ENCODE data around the gene ZPR1. TPM values are rescaled to one million over a fixed set of nuclear protein-coding genes. Genes with fewer than 3 reads are reported as not detected.

Gene ZPR1
- total and polyA plus RNA-seq, 4 donors, result 9.4 to 56.1 (median 18.3) TPM

GRCh38 chr11:116797816-116798215, 10.0 kb upstream of the ZPR1 start:
- 52% methylated on average over 5 of the region's 5 CpGs for WGBS
- no peak overlapping the region for H3K27ac ChIP-seq (ENCODE audit: low read depth in 1 of 2, low read length in 2 of 2)
- H3K4me3 ChIP-seq (ENCODE audit: low read depth in 1 of 3, low read length in 3 of 3), result no peak overlapping the region
- H3K4me1 ChIP-seq (ENCODE audit: control insufficient read depth in 4 of 4, insufficient read depth in 4 of 4, low read length in 3 of 4), result peaks cover 7 to 21% (median 11%) of the 10 kb centered on the region in 4 donors
- DNase-seq (ENCODE audit: low spot score), result no peak
- no peaks in the 10 kb centered on the region for H3K36me3 ChIP-seq (ENCODE audit: control insufficient read depth in 4 of 4, insufficient read depth in 3 of 4, low read depth in 1 of 4, low read length in 3 of 4)
- H3K9me3 ChIP-seq (ENCODE audit: control insufficient read depth in 4 of 4, low read length in 3 of 4), result no peaks in the 10 kb centered on the region
- TF ChIP-seq JUND (IDR thresholded peaks at IDR 0.05) (no peak), EGR1 (IDR thresholded peaks at IDR 0.05; ENCODE audit: low read depth in 2 of 2) (no peak), GABPA (IDR thresholded peaks at IDR 0.05 in 1 of 2, conservative IDR thresholded peaks at IDR 0.05 in 1 of 2) (no peak), TAF1 (conservative IDR thresholded peaks at IDR 0.05) (no peak), HNF4G (IDR thresholded peaks at IDR 0.05) (no peak), RXRA (IDR thresholded peaks at IDR 0.05) (peak in 1 of 2 donors; percentile 32), ATF3 (IDR thresholded peaks at IDR 0.05) (no peak), HNF4A (conservative IDR thresholded peaks at IDR 0.05) (no peak), REST (IDR thresholded peaks at IDR 0.05) (no peak), SP1 (IDR thresholded peaks at IDR 0.05) (no peak), RAD21 (IDR thresholded peaks at IDR 0.05) (peak in 1 of 2 donors; percentile 17), YY1 (IDR thresholded peaks at IDR 0.05) (no peak)
- no peaks in the 10 kb centered on the region for H3K27me3 ChIP-seq (ENCODE audit: control insufficient read depth in 4 of 4, insufficient read depth in 4 of 4, low read length in 3 of 4)
- no peak overlapping the region for H3K9ac ChIP-seq (ENCODE audit: low read depth in 1 of 2, low read length in 2 of 2)

- no peak overlapping the region for H3K9ac ChIP-seq (ENCODE audit: low read depth in 1 of 2, low read length in 2 of 2)
- DNase-seq (ENCODE audit: low spot score), result no peak
- no peak overlapping the region for H3K27ac ChIP-seq (ENCODE audit: low read depth in 1 of 2, low read length in 2 of 2)
- H3K4me1 ChIP-seq (ENCODE audit: control insufficient read depth in 4 of 4, insufficient read depth in 4 of 4, low read length in 3 of 4), result peaks cover 7 to 34% (median 19%) of the 10 kb centered on the region in 4 donors
- no peak overlapping the region for H3K4me3 ChIP-seq (ENCODE audit: low read depth in 1 of 3, low read length in 3 of 3)
- TF ChIP-seq MAX (IDR thresholded peaks at IDR 0.05), result no peak
- TF ChIP-seq REST (IDR thresholded peaks at IDR 0.05), result no peak
- no peak for TF ChIP-seq ZBTB33 (IDR thresholded peaks at IDR 0.05)
- 69% methylated on average over 1 of the region's 1 CpG for WGBS
- H3K36me3 ChIP-seq (ENCODE audit: control insufficient read depth in 4 of 4, insufficient read depth in 3 of 4, low read depth in 1 of 4, low read length in 3 of 4), result no peaks in the 10 kb centered on the region
- no peaks in the 10 kb centered on the region for H3K27me3 ChIP-seq (ENCODE audit: control insufficient read depth in 4 of 4, insufficient read depth in 4 of 4, low read length in 3 of 4)
- H3K9me3 ChIP-seq (ENCODE audit: control insufficient read depth in 4 of 4, low read length in 3 of 4), result no peaks in the 10 kb centered on the region
Measured at GRCh38 chr11:116796548-116796947, 8.7 kb upstream of the ZPR1 start.

Data from liver (tissue), 9 donors.